ENCODE results near the gene MAP2K6.
"Not testable (repeated sequence)": the region's sequence is repeated elsewhere in the genome, so short reads cannot be mapped to it uniquely, and the experiment has no call there.

MAP2K6 gene

DNA sequence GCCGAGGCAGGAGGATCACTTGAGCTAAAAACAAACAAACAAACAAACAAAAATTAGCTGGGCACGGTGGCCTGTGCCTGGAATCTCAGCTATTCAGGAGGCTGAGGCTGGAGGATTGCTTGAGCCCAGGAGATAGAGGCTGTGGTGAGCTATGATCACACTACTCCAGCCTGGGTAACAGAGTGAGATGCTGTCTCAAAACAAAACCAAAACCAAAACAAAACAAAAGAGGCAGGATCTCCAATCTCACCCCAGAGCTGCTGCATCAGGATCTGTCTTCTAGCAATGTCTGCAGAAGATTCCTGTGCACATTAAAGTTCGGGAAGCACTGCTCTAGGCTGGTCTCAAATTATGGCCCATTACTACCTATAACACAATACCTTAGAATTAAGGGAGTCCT, 43.1 kb downstream of the MAP2K6 start:
- no peak for DNase-seq (ENCODE audit: low read depth)

GRCh38 chr17:69460963-69461922, 46.7 kb downstream of the MAP2K6 start:
- no peak for DNase-seq (ENCODE audit: low read depth)

- no peak for DNase-seq (ENCODE audit: low read depth)
Measured at GRCh38 chr17:69461951-69462369, 47.5 kb downstream of the MAP2K6 start.

GRCh38 chr17:69462882-69463281, 48.4 kb downstream of the MAP2K6 start:
- DNase-seq (ENCODE audit: low read depth): no peak

DNA sequence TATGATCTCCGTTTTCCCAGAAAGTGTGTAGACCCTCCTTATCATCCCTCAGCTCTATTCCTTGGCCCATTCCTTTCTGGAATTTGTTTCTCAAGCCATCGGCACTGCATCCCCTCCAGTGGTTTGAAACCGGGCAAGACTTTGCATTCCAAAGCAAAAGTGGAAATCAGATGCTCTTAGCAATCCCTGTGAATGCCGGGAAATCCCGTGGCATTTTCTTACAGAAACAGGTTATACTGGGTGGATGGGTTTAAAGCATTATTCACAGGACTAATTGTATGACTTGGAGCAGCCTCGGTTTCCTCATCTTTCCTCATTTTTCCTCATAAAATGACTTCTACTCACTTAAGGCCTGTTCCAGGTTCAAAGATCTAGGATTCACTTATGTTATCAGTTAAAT, 52.0 kb downstream of the MAP2K6 start:
- no peak for DNase-seq (ENCODE audit: low read depth)

DNA sequence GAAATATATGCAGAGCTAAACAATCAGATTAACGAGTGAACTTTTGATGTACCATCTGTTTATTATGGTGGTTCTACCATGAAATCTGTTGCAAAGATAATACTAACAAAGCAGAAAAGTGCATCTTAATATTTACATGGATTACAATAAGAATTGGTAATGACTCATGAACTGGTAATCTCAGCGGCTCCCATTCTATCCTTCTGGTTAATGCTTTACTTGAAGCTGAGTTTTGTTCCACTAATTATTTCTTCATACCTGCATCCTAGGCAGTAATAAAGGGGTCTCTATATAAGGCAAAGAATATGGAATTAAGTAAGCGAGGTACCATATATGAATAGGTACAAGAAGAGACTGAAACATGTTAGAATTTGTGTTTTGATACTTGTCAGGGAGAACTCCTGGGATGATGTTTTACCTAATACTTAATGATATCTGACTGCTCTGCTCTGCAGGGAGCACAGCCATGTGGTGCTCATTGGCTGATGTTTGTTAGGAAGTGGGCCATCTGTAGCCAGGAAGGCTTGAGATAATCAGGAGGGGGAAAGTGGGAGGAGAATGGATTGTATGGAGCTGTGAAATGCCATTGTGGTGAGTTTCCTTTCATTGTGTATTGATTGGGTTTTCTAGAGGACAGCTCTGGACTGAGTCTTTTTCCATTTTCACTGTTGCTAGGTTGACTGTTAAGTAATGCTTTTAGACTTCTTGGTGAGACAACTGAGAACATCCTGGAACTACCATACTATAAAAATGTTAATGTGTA, 52.6 kb downstream of the MAP2K6 start:
- DNase-seq (ENCODE audit: low read depth): peak; percentile 16

GRCh38 chr17:69468207-69468606, 53.7 kb downstream of the MAP2K6 start:
- no peak for DNase-seq (ENCODE audit: low read depth)

GRCh38 chr17:69470702-69471101, 56.2 kb downstream of the MAP2K6 start:
- no peak for DNase-seq (ENCODE audit: low read depth)

DNA sequence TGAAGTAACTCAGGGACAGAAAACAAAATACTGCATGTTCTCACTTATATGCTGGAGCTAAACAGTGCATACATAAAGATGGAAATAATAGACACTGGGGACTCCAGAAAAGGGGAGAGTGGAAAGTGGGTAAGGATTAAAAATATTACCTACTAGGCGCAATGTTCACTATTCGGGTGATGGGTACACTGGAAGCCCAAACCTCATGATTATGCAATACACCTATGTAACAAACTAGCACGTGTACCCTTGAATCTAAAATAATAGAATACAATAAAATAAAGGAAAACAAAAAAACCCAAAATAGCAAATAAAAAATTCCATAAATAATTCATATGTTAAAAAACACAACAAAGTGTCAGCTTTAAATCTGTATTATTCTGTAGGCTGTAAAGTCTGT, 56.9 kb downstream of the MAP2K6 start:
- no peak for DNase-seq (ENCODE audit: low read depth)

GRCh38 chr17:69473841-69474831, 59.6 kb downstream of the MAP2K6 start:
- peak; percentile 91 for DNase-seq (ENCODE audit: low read depth)

DNA sequence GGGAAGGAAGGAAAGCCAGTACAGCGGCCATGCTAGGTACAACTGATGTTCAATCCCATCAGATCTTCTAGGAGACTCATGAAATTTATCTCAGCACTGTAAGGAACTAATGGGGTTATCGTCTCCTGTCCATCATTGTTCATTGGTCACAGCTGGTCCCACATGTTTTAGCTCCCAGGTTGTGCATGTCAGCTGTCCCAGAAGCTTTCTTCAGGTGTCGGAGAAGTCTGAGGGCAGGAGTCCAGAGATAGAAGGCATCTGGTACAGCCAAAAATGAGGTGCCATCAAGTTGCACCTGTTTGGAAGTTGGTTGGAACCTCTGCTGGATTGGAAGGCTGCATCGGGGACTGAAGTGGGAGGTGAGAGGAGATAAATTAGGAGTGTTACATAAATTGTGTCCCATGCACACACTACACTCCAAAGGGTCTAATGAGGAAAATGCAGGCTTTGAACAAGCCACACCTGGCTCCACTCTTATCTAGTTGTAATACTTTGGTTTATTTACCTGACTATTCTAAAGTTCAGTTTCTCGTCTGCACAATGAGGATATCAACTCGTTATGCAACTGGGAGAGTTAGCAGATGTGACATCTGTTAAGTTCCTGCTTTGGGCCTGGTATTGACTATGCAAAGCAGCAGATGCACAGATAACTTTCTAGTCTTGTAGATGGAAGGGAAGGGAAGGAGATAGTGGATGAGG, 62.9 kb downstream of the MAP2K6 start:
- DNase-seq (ENCODE audit: low read depth): no peak

GRCh38 chr17:69477903-69478266, 63.4 kb downstream of the MAP2K6 start:
- no peak for DNase-seq (ENCODE audit: low read depth)

GRCh38 chr17:69478916-69479315, 64.4 kb downstream of the MAP2K6 start:
- DNase-seq (ENCODE audit: low read depth): no peak

GRCh38 chr17:69479756-69480155, 65.3 kb downstream of the MAP2K6 start:
- not testable (repeated sequence) for DNase-seq (ENCODE audit: low read depth)

DNA sequence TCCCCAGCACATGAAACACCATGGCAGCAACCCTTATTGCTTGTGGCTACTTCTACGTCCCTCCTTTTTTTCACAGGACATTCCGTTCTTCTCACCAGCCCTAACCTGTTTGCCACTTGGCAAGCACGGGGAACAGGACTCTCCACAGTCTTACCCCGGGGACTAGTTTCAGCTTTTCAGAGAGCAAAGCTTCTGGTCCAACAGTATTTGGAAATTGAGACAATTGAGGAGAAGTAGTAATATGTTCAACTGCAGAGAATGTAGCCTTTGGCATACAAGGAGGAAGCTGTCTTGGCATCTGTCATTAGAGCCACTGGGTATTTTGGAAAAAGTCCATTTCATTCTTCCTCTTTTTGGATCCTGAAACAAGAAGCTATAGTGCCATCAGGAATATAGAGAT, 65.7 kb downstream of the MAP2K6 start:
- DNase-seq (ENCODE audit: low read depth): no peak

- DNase-seq (ENCODE audit: low read depth): no peak
Measured at GRCh38 chr17:69485251-69485661, 70.8 kb downstream of the MAP2K6 start.

GRCh38 chr17:69485901-69486643, 71.6 kb downstream of the MAP2K6 start:
- DNase-seq (ENCODE audit: low read depth): no peak

GRCh38 chr17:69486779-69487637, 72.5 kb downstream of the MAP2K6 start:
- no peak for DNase-seq (ENCODE audit: low read depth)

DNA sequence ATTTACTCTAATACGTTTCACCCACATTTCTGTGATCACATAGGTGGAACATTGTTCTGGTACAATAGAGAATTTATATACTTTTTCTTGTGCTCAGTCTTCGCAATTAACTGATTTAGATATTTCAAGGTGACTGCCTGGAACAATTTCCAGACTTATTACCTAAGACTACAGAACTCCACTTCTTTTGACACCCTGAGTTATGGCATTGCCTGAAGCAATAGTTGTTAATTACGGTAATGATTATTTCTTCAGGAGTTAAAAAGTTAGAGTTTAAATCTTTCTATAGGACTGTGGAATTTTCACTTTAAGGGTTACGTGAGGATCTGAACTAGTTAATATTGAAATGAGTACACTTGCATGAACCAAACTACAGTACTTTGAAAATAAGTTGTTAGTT, 74.8 kb downstream of the MAP2K6 start:
- DNase-seq (ENCODE audit: low read depth): no peak
